Right cardiac atrium (tissue), 5 donors: ENCODE measurements around the gene USP19. TPM values are rescaled to one million over a fixed set of nuclear protein-coding genes. Genes with fewer than 3 reads are reported as not detected.

ENCODE experiments used
- ATAC-seq, 2 donors: fragments of 200-7000 bp; cut with Tn5 transposase; one replicate each; pipeline versions ENCODE4 v1.8.0 to v1.9.1; 2020; ENCODE audit warnings: moderate library complexity in 2 of 2, mild to moderate bottlenecking in 1 of 2
- DNase-seq, 3 donors: peaks; one replicate each; pipeline ENCODE4 v3.0.0-alpha.2; 2020
- H3K27ac ChIP-seq: one replicate; pipeline ENCODE4 v1.5.1; 2013; ENCODE audit warnings: mild to moderate bottlenecking, low read length, control low read depth, moderate library complexity
- H3K27me3 ChIP-seq: one replicate; pipeline ENCODE4 v1.6.1; 2013; ENCODE audit not compliant: control insufficient read depth, insufficient read depth
- H3K4me1 ChIP-seq: one replicate; pipeline ENCODE4 v1.6.1; 2013; ENCODE audit warnings: low read length; ENCODE audit not compliant: control insufficient read depth, insufficient read depth
- H3K4me3 ChIP-seq: one replicate; pipeline ENCODE4 v1.5.1; 2013; ENCODE audit warnings: low read length, control low read depth
- H3K9me3 ChIP-seq: one replicate; pipeline ENCODE4 v1.6.1; 2013; ENCODE audit warnings: low read length; ENCODE audit not compliant: control insufficient read depth
- WGBS: extraction: QIAGEN DNeasy Blood & Tissue Kit; methylation state at CpG from one replicate; pipeline ENCODE4 v1.1.7; 2013; 5-methylcytosine and 5-hydroxymethylcytosine counted together
- intact Hi-C, 4 donors: fragments of 100-400 bp; cut with DNase I; formaldehyde crosslinking; loops; one replicate each; pipeline versions ENCODE4 v1.11.0 to v1.14.0; 2022 to 2023
- polyA plus RNA-seq: library from polyadenylated mRNA; stranded (reverse); fragments of 200-250 nt; gene quantifications from one replicate; pipeline ENCODE4 v1.2.3, GENCODE V29; 2013
- total RNA-seq, 4 donors: library from RNA; stranded (reverse); fragmentation: NEBNext Ultra II Directional; extraction: Animal tissue kit (Norgen Biotek cat#: 25700); gene quantifications; one replicate each; pipeline ENCODE4 v1.2.1, GENCODE V29; 2021
- donor health status: healthy with polysubstance abuse.
- donor health status: DM: no; HTN: yes; CAD: no.
- donor health status: DM: no; HTN: no; CAD: no.
- donor health status: DM: no; HTN: yes; CAD: no; lungs with severe emphysema.
- donor health status: DM: yes; HTN: yes; CAD: no.

The USP19 gene
- total and polyA plus RNA-seq, 5 donors, result 25.5 to 62.8 (median 50.8) TPM

DNA sequence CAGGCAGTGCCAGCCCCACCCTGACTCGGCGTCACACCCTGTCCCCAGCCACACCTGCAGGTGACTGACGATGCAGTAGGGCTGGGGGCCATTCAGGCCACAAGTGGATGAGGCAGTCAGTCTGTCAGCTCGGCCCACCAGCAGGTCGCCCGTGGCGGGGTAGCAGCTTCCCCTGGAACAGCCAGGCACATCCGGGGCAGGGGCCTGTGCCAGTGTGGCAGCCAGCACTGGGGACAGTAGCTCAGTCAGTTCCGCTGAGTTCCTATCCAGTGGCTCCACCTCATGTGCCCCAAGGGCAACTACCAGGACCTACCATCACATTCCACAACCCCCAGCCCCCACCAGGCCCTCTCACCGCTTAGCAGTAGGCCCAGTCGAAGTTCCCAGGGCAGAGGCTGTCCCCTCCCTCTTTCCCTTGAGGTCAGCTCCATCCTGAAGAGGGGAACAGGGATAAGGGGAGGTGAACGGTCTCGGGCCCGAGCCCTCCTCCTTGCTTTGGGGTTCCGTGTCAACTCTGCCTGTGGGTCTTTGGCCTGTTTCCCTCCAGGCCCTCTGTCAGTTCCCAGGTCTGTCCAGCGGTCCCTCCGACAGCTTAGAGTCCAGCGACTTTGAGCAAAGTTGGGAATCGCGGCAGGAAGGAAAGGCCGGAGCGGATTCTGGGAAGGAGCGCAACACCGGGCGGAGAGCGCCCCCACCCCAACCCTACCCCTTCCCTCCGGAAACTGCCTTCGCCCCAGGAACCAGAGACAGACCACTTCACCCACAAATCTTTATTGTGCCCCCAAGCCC lies 12.0 kb upstream of the USP19 start, which contains the start of gene LAMB2:
Gene LAMB2 (minus strand): TSS at position 614 of the 789 bp plus-strand sequence. CDS start 183 bp downstream, at position 431.
- 3% methylated on average over 28 of the region's 28 CpGs for WGBS
- DNase-seq (peak; percentile 78 to 91 (median 90)), ATAC-seq (peak; percentile 81 to 82)
- no peaks in the 10 kb centered on the region for H3K9me3 ChIP-seq
- H3K27me3 ChIP-seq, result no peaks in the 10 kb centered on the region
- intact Hi-C loops, result loop anchor here in 1 of 4 donors (2.0 kb wide), 1 partner anchor 38 kb away; the partner anchor contains the start of gene QRICH1
- peaks cover 12% of the 10 kb centered on the region for H3K4me1 ChIP-seq
- peak within 1 kb of the TSS; percentile 94 for H3K27ac ChIP-seq
- peak within 1 kb of the TSS; percentile 77 for H3K4me3 ChIP-seq

DNA sequence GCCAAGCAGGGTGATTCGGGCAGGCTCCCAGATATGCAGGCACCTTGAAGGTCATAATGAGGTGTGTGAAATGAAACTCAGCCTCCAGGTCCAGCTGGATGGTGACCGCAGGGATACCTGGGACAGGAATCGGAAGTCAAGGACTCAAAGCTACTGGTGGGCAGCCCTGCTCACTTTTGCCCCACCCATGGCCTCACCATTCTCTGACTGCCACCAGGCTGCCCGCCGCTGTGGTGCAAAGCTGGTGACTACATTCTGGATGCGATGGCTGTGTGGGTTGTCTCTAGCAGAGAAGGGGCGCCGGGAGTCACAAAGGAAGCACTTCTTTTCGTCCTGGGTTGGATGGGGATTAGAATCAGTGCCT lies 11.4 kb upstream of the USP19 start:
- Histone ChIP-seq H3K27me3 (no peaks in the 10 kb centered on the region), H3K4me1 (peaks cover 12% of the 10 kb centered on the region), H3K27ac (peak overlapping the region; percentile 92), H3K9me3 (no peaks in the 10 kb centered on the region), H3K4me3 (peak overlapping the region; percentile 77)
- no peak for ATAC-seq
- intact Hi-C loops, result loop anchor here in 1 of 4 donors (2.0 kb wide), 1 partner anchor 37 kb away; the partner anchor contains the start of gene QRICH1
- peak in 1 of 3 donors; percentile 44 for DNase-seq
- WGBS, result 30% methylated on average over 9 of the region's 9 CpGs

DNA sequence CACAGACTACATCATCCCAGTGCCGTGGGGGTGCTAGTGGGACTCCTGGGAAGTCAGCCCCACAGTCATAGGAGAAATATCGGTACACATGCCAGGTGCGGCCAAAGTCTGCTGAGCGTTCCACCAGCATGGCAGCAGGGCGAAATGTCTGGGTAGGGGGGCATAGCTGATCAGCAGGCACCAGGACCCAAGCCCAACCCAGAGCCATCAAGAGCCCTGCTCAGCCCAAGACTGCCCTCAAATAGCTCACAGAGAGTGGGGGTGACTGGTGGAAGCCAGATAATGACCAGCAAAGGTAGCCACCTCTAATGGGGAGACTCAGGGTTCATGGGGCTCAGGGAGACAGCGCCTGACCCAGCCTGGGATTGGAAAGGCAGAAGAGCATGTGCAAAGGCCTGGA lies 11.0 kb upstream of the USP19 start:
- Histone ChIP-seq H3K4me1 (peaks cover 12% of the 10 kb centered on the region), H3K4me3 (peak overlapping the region; percentile 77), H3K27ac (peak overlapping the region; percentile 92), H3K9me3 (no peaks in the 10 kb centered on the region), H3K27me3 (no peaks in the 10 kb centered on the region)
- DNase-seq (peak in 2 of 3 donors; percentile 29 to 37), ATAC-seq (no peak)
- intact Hi-C loops, result no loop called here
- 87% methylated on average over 6 of the region's 6 CpGs for WGBS

DNA sequence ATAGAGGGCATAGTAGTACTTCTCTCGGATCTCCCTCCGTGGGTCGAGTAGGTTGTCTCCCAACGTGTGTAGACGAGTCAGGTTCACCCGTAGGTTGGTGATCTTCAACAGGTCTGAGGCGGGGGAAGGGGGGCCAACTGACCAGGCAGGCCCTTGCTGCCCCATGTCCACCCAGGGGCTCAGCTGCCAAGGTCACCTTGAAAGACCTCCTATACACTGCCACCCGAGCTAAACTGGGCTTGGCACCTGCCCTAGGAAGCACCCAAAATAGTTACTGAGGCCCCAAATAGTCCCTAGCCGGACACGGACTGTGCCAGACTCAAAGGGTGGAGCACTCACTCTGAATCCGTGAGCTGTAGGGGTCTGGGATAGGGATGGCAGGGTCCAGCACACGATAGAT lies 10.4 kb upstream of the USP19 start:
- intact Hi-C loops, result no loop called here
- Histone ChIP-seq H3K9me3 (no peaks in the 10 kb centered on the region), H3K27me3 (no peaks in the 10 kb centered on the region), H3K4me3 (no peak overlapping the region), H3K27ac (peak overlapping the region; percentile 92), H3K4me1 (peaks cover 12% of the 10 kb centered on the region)
- WGBS, result 58% methylated on average over 12 of the region's 12 CpGs
- peak in 2 of 3 donors; percentile 39 to 51 for DNase-seq
- no peak for ATAC-seq

DNA sequence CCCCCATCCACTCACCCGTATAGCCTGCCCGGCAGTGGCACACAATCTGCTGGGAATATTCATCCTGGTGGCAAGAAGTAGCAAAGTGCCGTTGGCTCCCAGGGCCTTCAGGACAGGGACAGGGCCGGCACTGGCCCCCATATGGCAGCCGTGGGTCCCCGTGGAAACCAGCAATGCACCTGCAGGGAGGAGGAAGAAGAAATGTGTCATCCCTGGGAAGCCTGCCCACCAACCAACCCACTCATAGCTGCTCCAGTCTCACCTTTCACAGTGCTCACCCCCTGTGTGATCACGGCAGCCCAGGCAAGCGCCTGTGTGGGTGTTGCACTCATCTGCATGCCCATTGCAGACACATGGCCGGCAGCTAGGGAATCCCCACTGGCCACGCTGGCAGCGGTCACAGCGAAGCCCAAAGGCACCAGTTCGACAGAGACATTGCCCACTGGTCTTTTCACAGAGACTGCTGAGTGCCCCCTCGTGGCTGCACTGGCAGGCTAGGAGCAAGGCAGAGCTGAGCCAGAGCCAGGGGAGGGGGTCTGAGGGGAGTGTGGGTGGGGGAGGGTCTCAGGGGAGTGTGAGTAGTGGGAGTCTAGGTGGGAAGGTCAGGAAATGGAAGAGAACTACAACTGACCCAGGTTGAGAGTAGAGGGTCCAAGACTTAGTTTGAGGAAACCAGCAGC lies 4.5 kb upstream of the USP19 start:
- H3K27me3 ChIP-seq, result no peaks in the 10 kb centered on the region
- ATAC-seq (no peak), DNase-seq (peak in 1 of 3 donors; percentile 41)
- intact Hi-C loops, result no loop called here
- peaks cover under 1% of the 10 kb centered on the region for H3K4me1 ChIP-seq
- no peaks in the 10 kb centered on the region for H3K9me3 ChIP-seq
- no peak overlapping the region for H3K27ac ChIP-seq
- H3K4me3 ChIP-seq, result no peak overlapping the region
- WGBS, result 78% methylated on average over 14 of the region's 14 CpGs

DNA sequence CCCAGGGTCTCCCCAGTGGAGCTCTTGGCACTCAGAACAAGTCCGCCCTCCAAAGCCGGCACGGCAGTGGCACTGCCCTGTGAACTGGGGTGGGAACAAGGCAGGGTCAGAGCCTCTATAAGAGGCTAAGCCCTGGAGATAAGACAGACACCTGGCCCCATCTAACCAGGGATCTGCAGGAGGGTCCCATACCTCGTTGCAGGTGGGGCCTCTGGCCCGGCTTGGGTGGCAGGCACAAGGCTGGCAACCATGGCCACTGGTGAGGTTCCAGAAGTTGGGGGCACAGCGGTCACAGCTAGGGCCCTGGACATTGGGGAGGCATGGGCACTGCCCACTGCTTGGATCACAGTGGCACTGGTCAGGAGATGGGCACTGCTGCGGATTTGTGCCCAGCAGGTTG lies 3.6 kb upstream of the USP19 start:
- no peak overlapping the region for H3K4me3 ChIP-seq
- H3K9me3 ChIP-seq, result no peaks in the 10 kb centered on the region
- H3K27ac ChIP-seq, result no peak overlapping the region
- ATAC-seq (no peak), DNase-seq (peak in 1 of 3 donors; percentile 43)
- H3K27me3 ChIP-seq, result no peaks in the 10 kb centered on the region
- WGBS, result 93% methylated on average over 7 of the region's 7 CpGs
- peaks cover 6% of the 10 kb centered on the region for H3K4me1 ChIP-seq
- intact Hi-C loops, result no loop called here

DNA sequence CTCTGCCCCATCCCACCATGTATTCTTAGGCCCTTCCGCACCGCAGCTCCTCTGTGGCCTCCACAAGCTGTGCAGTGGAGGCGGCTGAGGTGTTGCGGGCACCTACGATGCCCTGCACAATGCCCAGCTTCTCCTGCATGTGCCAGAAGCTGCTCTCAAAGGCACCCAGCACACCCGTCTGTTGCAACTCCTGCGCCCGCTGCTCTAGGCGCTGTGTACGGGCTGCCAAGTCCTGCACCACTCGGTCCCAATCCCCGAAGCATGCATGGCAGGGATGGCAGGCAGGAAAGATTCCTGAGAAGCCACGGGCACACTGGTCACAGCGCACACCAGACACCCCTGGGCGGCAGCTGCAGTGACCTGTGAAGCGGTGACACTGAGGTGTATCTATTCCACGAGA lies 3.1 kb upstream of the USP19 start:
- Histone ChIP-seq H3K9me3 (no peaks in the 10 kb centered on the region), H3K27me3 (no peaks in the 10 kb centered on the region), H3K4me1 (peaks cover 7% of the 10 kb centered on the region), H3K27ac (no peak overlapping the region), H3K4me3 (no peak overlapping the region)
- DNase-seq (peak in 1 of 3 donors; percentile 24), ATAC-seq (no peak)
- 94% methylated on average over 17 of the region's 17 CpGs for WGBS
- intact Hi-C loops, result no loop called here

DNA sequence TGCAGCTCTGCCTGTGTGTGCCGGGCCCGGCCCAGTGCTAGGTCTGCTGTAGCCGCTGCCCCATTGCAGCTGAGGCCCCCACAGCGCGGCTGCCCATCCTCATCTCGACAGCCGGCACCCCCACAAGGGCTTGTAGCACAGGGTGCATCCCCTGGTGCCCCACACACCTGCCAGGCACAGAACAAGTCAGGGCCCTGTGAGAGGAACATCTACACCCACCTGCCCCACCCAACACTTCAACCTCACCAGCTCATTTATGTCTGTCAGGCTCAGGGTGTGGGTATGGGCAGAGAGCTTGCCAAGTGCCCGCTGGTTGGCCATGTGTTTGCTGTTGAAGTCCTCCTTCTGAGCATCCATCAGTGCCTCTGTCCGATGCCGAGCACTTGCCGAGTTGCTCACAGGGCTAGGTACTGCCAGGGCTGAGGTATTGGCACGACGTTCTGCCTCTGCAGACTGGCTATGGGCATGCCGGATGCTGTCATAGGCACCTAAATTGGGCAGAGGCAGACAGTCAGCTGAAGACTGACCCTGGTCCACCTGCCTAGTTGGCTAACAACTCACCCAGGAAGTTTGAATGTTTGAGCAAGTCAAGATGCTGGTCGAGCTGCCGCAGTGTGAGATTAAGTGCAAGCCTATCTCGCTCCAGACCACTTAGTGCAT lies 2.4 kb upstream of the USP19 start:
- 89% methylated on average over 17 of the region's 17 CpGs for WGBS
- intact Hi-C loops, result no loop called here

DNA sequence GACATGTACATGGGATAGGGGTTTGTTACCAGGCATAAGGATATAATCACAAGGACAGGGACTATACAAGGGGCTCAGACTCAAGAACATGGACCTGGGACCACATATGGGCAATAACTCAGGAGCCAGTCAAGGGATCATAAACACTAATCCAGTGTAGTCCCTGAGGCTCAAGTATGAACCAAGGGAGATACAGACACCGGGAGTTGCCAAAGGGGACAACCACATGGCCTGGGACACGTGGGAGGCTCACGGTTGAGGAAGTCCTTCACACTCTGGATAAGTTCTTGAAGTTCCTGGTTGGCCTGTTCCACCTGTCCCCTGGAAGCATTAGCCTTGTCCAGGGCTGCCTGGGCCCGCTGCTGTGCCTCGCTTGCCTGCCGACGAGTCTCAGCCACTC lies 1.8 kb upstream of the USP19 start:
- intact Hi-C loops, result no loop called here
- 75% methylated on average over 7 of the region's 7 CpGs for WGBS
- DNase-seq, result no peak

More for the DNA sequence above, 2.4 kb upstream of the USP19 start:
- no peak overlapping the region for H3K4me3 ChIP-seq
- peaks cover 7% of the 10 kb centered on the region for H3K4me1 ChIP-seq
- DNase-seq, result peak in 1 of 3 donors; percentile 36
- no peak for ATAC-seq
- no peak overlapping the region for H3K27ac ChIP-seq
- H3K27me3 ChIP-seq, result no peaks in the 10 kb centered on the region
- H3K9me3 ChIP-seq, result no peaks in the 10 kb centered on the region

DNA sequence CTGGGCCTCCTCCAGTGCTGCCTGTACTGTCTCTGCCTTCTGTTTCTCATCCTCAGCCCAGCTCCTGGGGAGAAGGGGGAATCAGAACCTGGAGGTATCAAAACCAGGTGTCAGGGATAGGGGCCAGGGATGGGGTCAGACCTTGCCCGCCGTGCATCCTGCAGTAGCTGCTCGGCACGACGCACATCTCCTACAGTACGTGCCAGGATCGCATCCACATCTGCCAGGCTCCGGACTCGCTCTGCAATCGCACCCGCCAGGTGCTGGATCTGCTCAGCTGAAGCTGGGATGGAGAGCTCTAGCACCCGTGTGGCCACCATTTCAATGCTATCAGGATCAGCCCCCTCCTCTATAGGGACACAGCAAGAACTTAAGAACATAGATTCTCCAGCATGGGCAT lies 1.4 kb upstream of the USP19 start:
- DNase-seq, result peak in 1 of 3 donors; percentile 60
- Histone ChIP-seq H3K27ac (no peak overlapping the region), H3K4me1 (peaks cover 7% of the 10 kb centered on the region), H3K4me3 (no peak overlapping the region), H3K27me3 (no peaks in the 10 kb centered on the region), H3K9me3 (no peaks in the 10 kb centered on the region)
- ATAC-seq, result no peak
- WGBS, result 95% methylated on average over 12 of the region's 12 CpGs
- intact Hi-C loops, result no loop called here

More for the DNA sequence above, 1.8 kb upstream of the USP19 start:
- no peaks in the 10 kb centered on the region for H3K27me3 ChIP-seq
- H3K4me3 ChIP-seq, result no peak overlapping the region
- H3K27ac ChIP-seq, result no peak overlapping the region
- no peaks in the 10 kb centered on the region for H3K9me3 ChIP-seq
- peaks cover 7% of the 10 kb centered on the region for H3K4me1 ChIP-seq
- ATAC-seq, result no peak
